Measurements from ENCODE around the gene LRRC40. TPM values are rescaled to one million over a fixed set of nuclear protein-coding genes. Genes with fewer than 3 reads are reported as not detected.
A peak's percentile ranks its signal among the peaks of the same experiment; 100 is the strongest.
"Not testable (repeated sequence)": the region's sequence is repeated elsewhere in the genome, so short reads cannot be mapped to it uniquely, and the experiment has no call there.

Gene LRRC40
- total RNA-seq, 1 donor from 2014 or later = 10.5 TPM

DNA sequence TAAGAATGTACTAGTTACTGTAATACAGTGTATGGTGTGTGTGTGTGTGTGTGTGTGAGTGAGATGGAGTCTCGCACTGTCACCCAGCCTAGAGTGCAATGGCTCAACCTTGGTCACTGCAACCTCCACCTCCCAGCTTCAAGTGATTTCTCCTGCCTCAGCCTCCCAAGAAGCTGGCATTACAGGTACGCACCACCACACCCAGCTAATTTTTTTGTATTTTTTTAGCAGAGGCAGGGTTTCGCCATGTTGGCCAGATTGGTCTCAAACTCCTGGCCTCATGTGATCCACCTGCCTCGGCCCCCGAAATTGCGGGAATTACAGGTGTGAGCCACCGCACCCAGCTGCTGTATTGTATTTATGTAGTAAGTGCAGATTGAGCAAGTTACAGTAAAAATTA lies 2.9 kb upstream of the LRRC40 start:
- H3K27ac ChIP-seq = no peak overlapping the region
- TF ChIP-seq CTCF (IDR thresholded peaks at IDR 0.05) = no peak
- ATAC-seq (no peak), DNase-seq (no peak)
- peaks cover 11% of the 10 kb centered on the region for H3K36me3 ChIP-seq
- H3K27me3 ChIP-seq (ENCODE audit: low read depth) = no peaks in the 10 kb centered on the region
- H3K4me3 ChIP-seq = no peak overlapping the region
- intact Hi-C loops (cut with DNase I) = no loop called here
- H3K9me3 ChIP-seq = no peaks in the 10 kb centered on the region
- H3K4me1 ChIP-seq = peaks cover 45% of the 10 kb centered on the region

- Histone ChIP-seq H3K27ac (no peak overlapping the region), H3K4me1 (peaks cover 47% of the 10 kb centered on the region), H3K9me3 (no peaks in the 10 kb centered on the region), H3K27me3 (ENCODE audit: low read depth) (no peaks in the 10 kb centered on the region), H3K36me3 (peaks cover 11% of the 10 kb centered on the region), H3K4me3 (no peak overlapping the region)
- TF ChIP-seq CTCF (IDR thresholded peaks at IDR 0.05) = no peak
- ATAC-seq (no peak), DNase-seq (no peak)
- intact Hi-C loops (cut with DNase I) = no loop called here
These were observed 2.1 kb upstream of the LRRC40 start for GRCh38 chr1:70207492-70207891.

GRCh38 chr1:70206833-70207232 lies 1.5 kb upstream of the LRRC40 start:
- H3K27ac ChIP-seq = peak overlapping the region; percentile 93
- DNase-seq; intact Hi-C loops (cut with DNase I); H3K27me3 ChIP-seq (ENCODE audit: low read depth); ATAC-seq; H3K9me3 ChIP-seq: not testable (repeated sequence)
- peaks cover 47% of the 10 kb centered on the region for H3K4me1 ChIP-seq
- H3K36me3 ChIP-seq = peaks cover 11% of the 10 kb centered on the region
- peak overlapping the region; percentile 86 for H3K4me3 ChIP-seq

DNA sequence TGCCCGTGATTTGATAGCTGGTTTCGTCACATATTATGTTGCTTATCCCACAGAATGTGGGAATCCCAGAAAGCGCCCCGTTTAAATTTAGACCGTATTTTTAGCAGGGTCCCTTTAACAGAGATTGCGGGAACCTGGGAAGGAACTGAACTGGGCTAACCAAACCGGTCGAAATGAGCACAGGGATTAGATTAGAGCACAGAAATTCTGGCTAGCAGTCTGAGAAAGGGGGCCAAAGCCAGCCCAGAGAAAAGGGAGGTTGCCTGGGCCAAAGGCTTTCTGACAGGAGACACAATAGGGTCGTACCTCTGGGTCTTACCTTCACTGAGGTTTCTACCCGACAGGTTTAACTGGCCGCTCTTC lies 327 bp downstream of the LRRC40 start:
- no peak for DNase-seq
- ATAC-seq = peak in 1 of 2 donors; percentile 58
- Histone ChIP-seq H3K9me3 (no peaks in the 10 kb centered on the region), H3K4me1 (peaks cover 43% of the 10 kb centered on the region), H3K36me3 (peaks cover 11% of the 10 kb centered on the region), H3K27me3 (ENCODE audit: low read depth) (no peaks in the 10 kb centered on the region), H3K4me3 (peak overlapping the region; percentile 86), H3K27ac (peak overlapping the region; percentile 93)
- intact Hi-C loops (cut with DNase I) = no loop called here
- no peak for TF ChIP-seq CTCF (IDR thresholded peaks at IDR 0.05)

GRCh38 chr1:70204600-70204999 lies 779 bp downstream of the LRRC40 start:
- Histone ChIP-seq H3K9me3 (no peaks in the 10 kb centered on the region), H3K36me3 (peaks cover 11% of the 10 kb centered on the region), H3K4me3 (peak overlapping the region; percentile 86), H3K27me3 (ENCODE audit: low read depth) (no peaks in the 10 kb centered on the region), H3K27ac (peak overlapping the region; percentile 93), H3K4me1 (peaks cover 43% of the 10 kb centered on the region)
- DNase-seq (no peak), ATAC-seq (peak in 1 of 2 donors; percentile 1)
- TF ChIP-seq CTCF (IDR thresholded peaks at IDR 0.05) = no peak
- intact Hi-C loops (cut with DNase I) = no loop called here

- Histone ChIP-seq H3K36me3 (peaks cover 10% of the 10 kb centered on the region), H3K27me3 (ENCODE audit: low read depth) (no peaks in the 10 kb centered on the region), H3K9me3 (no peaks in the 10 kb centered on the region), H3K27ac (no peak overlapping the region), H3K4me3 (peak overlapping the region; percentile 86), H3K4me1 (peaks cover 43% of the 10 kb centered on the region)
- no peak for DNase-seq
- TF ChIP-seq CTCF (IDR thresholded peaks at IDR 0.05) = no peak
- ATAC-seq = no peak
- intact Hi-C loops (cut with DNase I) = no loop called here
These were observed 1.2 kb downstream of the LRRC40 start for GRCh38 chr1:70204139-70204538.
